Suppressor macrophage (primary cell): Measurements from ENCODE around the gene ASCL2.

Experiments
- DNase-seq, 4 experiments: peaks; one replicate each; pipeline ENCODE4 v3.0.0-alpha.2; 2020 to 2022
- total RNA-seq, 17 experiments: gene quantifications; one replicate each; lab custom pipeline; 2026; ENCODE audit warnings: mixed read lengths in 6 of 17, inconsistent platforms in 3 of 17; lab: John Stamatoyannopoulos, UW

The ASCL2 gene
- total RNA-seq = 0.50 to 5.5 (median 1.7) reads per million in 17 experiments

GRCh38 chr11:2270322-2271076, at the start of gene ASCL2:
Gene ASCL2 (minus strand): TSS chr11:2270588. CDS start chr11:2270332, 256 bp downstream.
- peak in 3 of 4 experiments; percentile 20 to 54 (median 45) for DNase-seq

- DNase-seq = no peak
Observed at GRCh38 chr11:2319791-2320472, 49.5 kb upstream of the ASCL2 start.

- no peak for DNase-seq
Observed at GRCh38 chr11:2318707-2319106, 48.3 kb upstream of the ASCL2 start.

- DNase-seq = no peak
Observed at GRCh38 chr11:2318123-2318522, 47.7 kb upstream of the ASCL2 start.

- no peak for DNase-seq
Observed at GRCh38 chr11:2317354-2318050, 47.1 kb upstream of the ASCL2 start.

- DNase-seq = no peak
Observed at GRCh38 chr11:2316963-2317244, 46.5 kb upstream of the ASCL2 start.

GRCh38 chr11:2316169-2316962, 46.0 kb upstream of the ASCL2 start:
- no peak for DNase-seq

GRCh38 chr11:2315395-2316168, 45.2 kb upstream of the ASCL2 start:
- no peak for DNase-seq

- DNase-seq = no peak
Observed at GRCh38 chr11:2314525-2315394, 44.4 kb upstream of the ASCL2 start.

GRCh38 chr11:2314136-2314524, 43.7 kb upstream of the ASCL2 start:
- no peak for DNase-seq

- DNase-seq = no peak
Observed at GRCh38 chr11:2313051-2313951, 42.9 kb upstream of the ASCL2 start.

- no peak for DNase-seq
Observed at GRCh38 chr11:2312232-2313042, 42.0 kb upstream of the ASCL2 start.

- DNase-seq = no peak
Observed at GRCh38 chr11:2311353-2312133, 41.2 kb upstream of the ASCL2 start.

GRCh38 chr11:2310786-2311352, 40.5 kb upstream of the ASCL2 start:
- no peak for DNase-seq

- no peak for DNase-seq
Observed at GRCh38 chr11:2310073-2310785, 39.8 kb upstream of the ASCL2 start.

- no peak for DNase-seq
Observed at GRCh38 chr11:2309251-2310072, 39.1 kb upstream of the ASCL2 start.
